Stomach (tissue), 4 donors: ENCODE results near the gene TOM1L1.
"Not testable (repeated sequence)": the region's sequence is repeated elsewhere in the genome, so short reads cannot be mapped to it uniquely, and the experiment has no call there.

Experiments used
- EP300 ChIP-seq: sonication (generic); formaldehyde crosslinking; IDR thresholded peaks from one replicate; pipeline ENCODE4 v1.6.1; 2017; ENCODE audit warnings: antibody characterized with exemption
- POLR2A ChIP-seq, 4 donors: fragments of 450-650 bp; IDR thresholded peaks; one replicate each; pipeline ENCODE4 v1.6.1; 2016; ENCODE audit warnings: antibody characterized with exemption in 4 of 4, control low read depth in 2 of 4, mild to moderate bottlenecking in 1 of 4, moderate library complexity in 1 of 4
- POLR2AphosphoS5 ChIP-seq, 3 donors: sonication (generic); formaldehyde crosslinking; IDR thresholded peaks; one replicate each; pipeline ENCODE4 v1.6.1; 2016; ENCODE audit warnings: antibody characterized with exemption in 3 of 3
- TF ChIP-seq, protein P1 (sequence below), 7 experiments: fragments of 450-650 bp in 4 of 7; fragments of 200-600 bp in 3 of 7; sonication (generic) in 3 of 7; IDR thresholded peaks; one replicate each; pipeline ENCODE4 v1.5.1; 2016 to 2019; ENCODE audit warnings: antibody characterized with exemption in 7 of 7, control low read depth in 2 of 7, mild to moderate bottlenecking in 1 of 7

DNA sequence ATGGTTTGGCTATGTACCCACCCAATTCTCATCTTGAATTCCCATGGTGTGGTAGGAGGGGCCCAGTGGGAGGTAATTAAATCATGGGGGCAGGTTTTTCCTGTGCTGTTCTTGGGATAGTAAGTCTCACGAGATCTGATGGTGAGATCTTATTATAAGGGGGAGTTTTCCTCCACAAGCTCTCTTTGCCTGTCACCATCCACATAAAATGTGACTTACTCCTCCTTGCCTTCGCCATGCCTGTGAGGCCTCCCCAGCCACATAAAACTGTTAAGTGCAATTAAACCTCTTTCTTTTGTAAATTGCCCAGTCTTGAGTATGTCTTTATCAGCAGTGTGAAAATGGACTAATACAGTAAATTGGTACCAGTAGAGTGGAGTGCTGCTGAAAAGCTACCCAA lies 24.7 kb upstream of the TOM1L1 start:
- TF ChIP-seq, protein P1, sequence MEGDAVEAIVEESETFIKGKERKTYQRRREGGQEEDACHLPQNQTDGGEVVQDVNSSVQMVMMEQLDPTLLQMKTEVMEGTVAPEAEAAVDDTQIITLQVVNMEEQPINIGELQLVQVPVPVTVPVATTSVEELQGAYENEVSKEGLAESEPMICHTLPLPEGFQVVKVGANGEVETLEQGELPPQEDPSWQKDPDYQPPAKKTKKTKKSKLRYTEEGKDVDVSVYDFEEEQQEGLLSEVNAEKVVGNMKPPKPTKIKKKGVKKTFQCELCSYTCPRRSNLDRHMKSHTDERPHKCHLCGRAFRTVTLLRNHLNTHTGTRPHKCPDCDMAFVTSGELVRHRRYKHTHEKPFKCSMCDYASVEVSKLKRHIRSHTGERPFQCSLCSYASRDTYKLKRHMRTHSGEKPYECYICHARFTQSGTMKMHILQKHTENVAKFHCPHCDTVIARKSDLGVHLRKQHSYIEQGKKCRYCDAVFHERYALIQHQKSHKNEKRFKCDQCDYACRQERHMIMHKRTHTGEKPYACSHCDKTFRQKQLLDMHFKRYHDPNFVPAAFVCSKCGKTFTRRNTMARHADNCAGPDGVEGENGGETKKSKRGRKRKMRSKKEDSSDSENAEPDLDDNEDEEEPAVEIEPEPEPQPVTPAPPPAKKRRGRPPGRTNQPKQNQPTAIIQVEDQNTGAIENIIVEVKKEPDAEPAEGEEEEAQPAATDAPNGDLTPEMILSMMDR (IDR thresholded peaks at IDR 0.05) = not testable (repeated sequence)
- not testable (repeated sequence) for TF ChIP-seq POLR2A (IDR thresholded peaks at IDR 0.05); POLR2AphosphoS5 (IDR thresholded peaks at IDR 0.05); EP300
